WTC11 (cell line): ENCODE measurements around the gene CDX1.

Experiments
- AR ChIP-seq: fragments of 250-450 bp; sonication (Bioruptor Pico); IDR thresholded peaks from 2 replicates; pipeline ENCODE4 v1.9.0; 2021; ENCODE audit warnings: mild to moderate bottlenecking
- CBFB ChIP-seq: sonication (generic); formaldehyde crosslinking; IDR thresholded peaks from 2 replicates; pipeline ENCODE4 v1.8.1; 2022; ENCODE audit warnings: mild to moderate bottlenecking, low read depth, missing genetic modification reagents
- CTCF ChIP-seq: fragments of 200-600 bp; IDR thresholded peaks from 2 replicates; pipeline ENCODE4 v1.8.0; 2022; ENCODE audit warnings: antibody characterized with exemption
- SMAD4 ChIP-seq: sonication (generic); formaldehyde crosslinking; IDR thresholded peaks from 2 replicates; pipeline ENCODE4 v1.8.0; 2022; ENCODE audit warnings: mild to moderate bottlenecking, missing genetic modification reagents
- TCF7 ChIP-seq: sonication (generic); formaldehyde crosslinking; IDR thresholded peaks from 2 replicates; pipeline ENCODE4 v1.8.0; 2022; ENCODE audit warnings: mild to moderate bottlenecking, low read depth, missing genetic modification reagents, moderate library complexity
- ZBTB21 ChIP-seq: sonication (generic); formaldehyde crosslinking; IDR thresholded peaks from 2 replicates; pipeline ENCODE4 v1.8.1; 2023; ENCODE audit warnings: mild to moderate bottlenecking, missing genetic modification reagents, borderline replicate concordance
- TF ChIP-seq, protein P1 (sequence below): sonication (generic); formaldehyde crosslinking; IDR thresholded peaks from 2 replicates; pipeline ENCODE4 v1.8.1; 2023; ENCODE audit warnings: mild to moderate bottlenecking, missing genetic modification reagents, moderate library complexity
- TF ChIP-seq, protein P2 (sequence below): sonication (generic); formaldehyde crosslinking; IDR thresholded peaks from 2 replicates; pipeline ENCODE4 v1.8.1; 2022; ENCODE audit warnings: mild to moderate bottlenecking, missing genetic modification reagents, moderate library complexity, borderline replicate concordance

GRCh38 chr5:150141544-150142184, 24.9 kb upstream of the CDX1 start:
- TF ChIP-seq, protein P1, sequence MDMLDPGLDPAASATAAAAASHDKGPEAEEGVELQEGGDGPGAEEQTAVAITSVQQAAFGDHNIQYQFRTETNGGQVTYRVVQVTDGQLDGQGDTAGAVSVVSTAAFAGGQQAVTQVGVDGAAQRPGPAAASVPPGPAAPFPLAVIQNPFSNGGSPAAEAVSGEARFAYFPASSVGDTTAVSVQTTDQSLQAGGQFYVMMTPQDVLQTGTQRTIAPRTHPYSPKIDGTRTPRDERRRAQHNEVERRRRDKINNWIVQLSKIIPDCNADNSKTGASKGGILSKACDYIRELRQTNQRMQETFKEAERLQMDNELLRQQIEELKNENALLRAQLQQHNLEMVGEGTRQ = no peak
- no peak for TF ChIP-seq CBFB
- TF ChIP-seq TCF7 (CRISPR knock-in tag) = no peak
- no peak for TF ChIP-seq CTCF
- no peak for TF ChIP-seq AR (CRISPR knock-in tag)
- TF ChIP-seq, protein P2, sequence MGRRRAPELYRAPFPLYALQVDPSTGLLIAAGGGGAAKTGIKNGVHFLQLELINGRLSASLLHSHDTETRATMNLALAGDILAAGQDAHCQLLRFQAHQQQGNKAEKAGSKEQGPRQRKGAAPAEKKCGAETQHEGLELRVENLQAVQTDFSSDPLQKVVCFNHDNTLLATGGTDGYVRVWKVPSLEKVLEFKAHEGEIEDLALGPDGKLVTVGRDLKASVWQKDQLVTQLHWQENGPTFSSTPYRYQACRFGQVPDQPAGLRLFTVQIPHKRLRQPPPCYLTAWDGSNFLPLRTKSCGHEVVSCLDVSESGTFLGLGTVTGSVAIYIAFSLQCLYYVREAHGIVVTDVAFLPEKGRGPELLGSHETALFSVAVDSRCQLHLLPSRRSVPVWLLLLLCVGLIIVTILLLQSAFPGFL (CRISPR knock-in tag) = no peak
- no peak for TF ChIP-seq SMAD4
- no peak for TF ChIP-seq ZBTB21 (CRISPR knock-in tag)
